H1 (cell line): Measurements from ENCODE around the gene ASTN1.

Experiments used
- CBX5 ChIP-seq: fragments of 300-800, 300-1000 bp; sonication (generic); IDR thresholded peaks from 2 replicates; pipeline ENCODE4 v1.7.1; 2016; ENCODE audit warnings: antibody characterized with exemption, low read length, low read depth
- CTCF ChIP-seq, 3 experiments: IDR thresholded peaks; 1 replicate in 2 of 3; 2 replicates in 1 of 3; pipeline versions ENCODE4 v1.5.1 to v1.6.1; 2011; ENCODE audit warnings: low read length in 3 of 3, mild to moderate bottlenecking in 3 of 3, inconsistent platforms in 2 of 3, low read depth in 1 of 3, moderate library complexity in 1 of 3; ENCODE audit not compliant: insufficient read depth in 1 of 3; ENCODE audit errors: control extremely low read depth in 1 of 3
- JUN ChIP-seq: IDR thresholded peaks from 2 replicates; pipeline ENCODE4 v1.6.1; 2011; ENCODE audit warnings: low read depth, mild to moderate bottlenecking, improper control_type of control experiment, low read length
- JUND ChIP-seq: IDR thresholded peaks from 2 replicates; pipeline ENCODE4 v1.6.1; 2011; ENCODE audit warnings: mild to moderate bottlenecking, improper control_type of control experiment, low read length
- RBBP5 ChIP-seq: IDR thresholded peaks from 2 replicates; pipeline ENCODE4 v1.7.1; 2012; ENCODE audit warnings: low read depth, mild to moderate bottlenecking, inconsistent platforms, low read length, moderate library complexity, borderline replicate concordance
- RXRA ChIP-seq: IDR thresholded peaks from 2 replicates; pipeline ENCODE4 v1.6.1; 2011; ENCODE audit warnings: low read depth, mild to moderate bottlenecking, low read length, moderate library complexity; ENCODE audit not compliant: insufficient read depth
- SIX5 ChIP-seq: IDR thresholded peaks from 2 replicates; pipeline ENCODE4 v1.6.1; 2011; ENCODE audit warnings: mild to moderate bottlenecking, low read depth, low read length

- TF ChIP-seq JUN: no peak
- no peak for TF ChIP-seq CTCF (IDR thresholded peaks at IDR 0.05; ENCODE audit: control extremely low read depth in 1 of 3, insufficient read depth in 1 of 3, low read depth in 1 of 3, low read length in 3 of 3)
- TF ChIP-seq RBBP5: no peak
- TF ChIP-seq JUND: no peak
- TF ChIP-seq RXRA: no peak
- TF ChIP-seq CBX5: no peak
- no peak for TF ChIP-seq SIX5
Observed at GRCh38 chr1:176950736-176951324, 213.7 kb downstream of the ASTN1 start.
